H9 (cell line): ENCODE data around the gene SCD5. TPM values are rescaled to one million over a fixed set of nuclear protein-coding genes. Genes with fewer than 3 reads are reported as not detected.

Source experiments
- DNase-seq: peaks from one replicate; pipeline ENCODE4 v3.0.0-alpha.2; 2017
- H2AFZ ChIP-seq: one replicate; pipeline ENCODE4 v1.6.1; 2013; ENCODE audit warnings: mild to moderate bottlenecking, low read length, control low read depth, moderate library complexity
- H2AK5ac ChIP-seq: 2 replicates; pipeline ENCODE4 v1.6.1; 2013; ENCODE audit warnings: low read length, control low read depth, mixed read lengths; ENCODE audit not compliant: insufficient read length
- H2BK120ac ChIP-seq: one replicate; pipeline ENCODE4 v1.6.1; 2013; ENCODE audit warnings: low read depth, mild to moderate bottlenecking, low read length, control low read depth, inconsistent platforms; ENCODE audit not compliant: poor library complexity, severe bottlenecking
- H2BK12ac ChIP-seq: 2 replicates; pipeline ENCODE4 v1.6.1; 2013; ENCODE audit warnings: low read length, control low read depth, mixed read lengths, low read depth; ENCODE audit not compliant: insufficient read length
- H2BK15ac ChIP-seq: 2 replicates; pipeline ENCODE4 v1.6.1; 2013; ENCODE audit warnings: low read depth, low read length, control low read depth
- H2BK20ac ChIP-seq: one replicate; pipeline ENCODE4 v1.6.1; 2013; ENCODE audit warnings: low read depth, mild to moderate bottlenecking, low read length, control low read depth, inconsistent platforms; ENCODE audit not compliant: poor library complexity, severe bottlenecking
- H2BK5ac ChIP-seq: 2 replicates; pipeline ENCODE4 v1.6.1; 2013; ENCODE audit warnings: low read length, control low read depth, mixed read lengths; ENCODE audit not compliant: insufficient read length
- H3K14ac ChIP-seq: 2 replicates; pipeline ENCODE4 v1.6.1; 2013; ENCODE audit warnings: low read length, control low read depth; ENCODE audit not compliant: insufficient read depth
- H3K18ac ChIP-seq: 2 replicates; pipeline ENCODE4 v1.6.1; 2013; ENCODE audit warnings: low read depth, mild to moderate bottlenecking, mixed read lengths, low read length, control low read depth; ENCODE audit not compliant: insufficient read length
- H3K23ac ChIP-seq: 2 replicates; pipeline ENCODE4 v1.6.1; 2013; ENCODE audit warnings: low read length, control low read depth, mixed read lengths, low read depth; ENCODE audit not compliant: insufficient read length
- H3K23me2 ChIP-seq: 2 replicates; pipeline ENCODE4 v1.6.1; 2013; ENCODE audit warnings: low read depth, mild to moderate bottlenecking, mixed read lengths, low read length, control low read depth; ENCODE audit not compliant: insufficient read length, poor library complexity, severe bottlenecking
- H3K27ac ChIP-seq: 2 replicates; pipeline ENCODE4 v1.5.1; 2013; ENCODE audit warnings: low read length, control low read depth, mixed read lengths, low read depth; ENCODE audit not compliant: insufficient read length
- H3K27me3 ChIP-seq: 2 replicates; pipeline ENCODE4 v1.6.1; 2013; ENCODE audit warnings: low read length, control low read depth, inconsistent platforms; ENCODE audit not compliant: insufficient read depth
- H3K4ac ChIP-seq: 2 replicates; pipeline ENCODE4 v1.6.1; 2013; ENCODE audit warnings: low read depth, mild to moderate bottlenecking, control low read depth, inconsistent platforms, low read length, moderate library complexity
- H3K4me1 ChIP-seq: 2 replicates; pipeline ENCODE4 v1.6.1; 2013; ENCODE audit warnings: low read length, control low read depth, inconsistent platforms; ENCODE audit not compliant: insufficient read depth
- H3K4me2 ChIP-seq: 2 replicates; pipeline ENCODE4 v1.6.1; 2013; ENCODE audit warnings: low read length, control low read depth, mixed read lengths; ENCODE audit not compliant: insufficient read length, insufficient read depth
- H3K56ac ChIP-seq: 2 replicates; pipeline ENCODE4 v1.6.1; 2013; ENCODE audit warnings: low read depth, mild to moderate bottlenecking, mixed read lengths, low read length, control low read depth; ENCODE audit not compliant: insufficient read length
- H3K79me1 ChIP-seq: 2 replicates; pipeline ENCODE4 v1.6.1; 2013; ENCODE audit warnings: low read depth, mild to moderate bottlenecking, moderate library complexity, low read length, control low read depth, inconsistent platforms; ENCODE audit not compliant: insufficient read depth, poor library complexity, severe bottlenecking
- H3K79me2 ChIP-seq: 2 replicates; pipeline ENCODE4 v1.6.1; 2013; ENCODE audit warnings: low read length, control low read depth, inconsistent platforms; ENCODE audit not compliant: insufficient read depth
- H3K9ac ChIP-seq: 2 replicates; pipeline ENCODE4 v1.6.1; 2013; ENCODE audit warnings: low read length, control low read depth, mixed read lengths; ENCODE audit not compliant: insufficient read length; ENCODE audit errors: extremely low read depth
- H3K9me3 ChIP-seq: one replicate; pipeline ENCODE4 v1.6.1; 2013; ENCODE audit warnings: low read depth, low read length, inconsistent platforms; ENCODE audit not compliant: control insufficient read depth
- H3T11ph ChIP-seq: one replicate; pipeline ENCODE4 v1.6.1; 2013; ENCODE audit warnings: mild to moderate bottlenecking, low read length, control low read depth, inconsistent platforms
- H4K20me1 ChIP-seq: one replicate; pipeline ENCODE4 v1.6.1; 2013; ENCODE audit not compliant: control insufficient read depth, insufficient read length, insufficient read depth
- H4K5ac ChIP-seq: 2 replicates; pipeline ENCODE4 v1.6.1; 2013; ENCODE audit warnings: low read depth, mild to moderate bottlenecking, mixed read lengths, low read length, control low read depth; ENCODE audit not compliant: insufficient read length
- H4K8ac ChIP-seq: replicated peaks from 2 replicates; pipeline ENCODE4 v1.6.1; 2013; ENCODE audit warnings: low read length, control low read depth, mixed read lengths, low read depth; ENCODE audit not compliant: insufficient read length
- H4K91ac ChIP-seq: 2 replicates; pipeline ENCODE4 v1.6.1; 2013; ENCODE audit warnings: low read depth, mild to moderate bottlenecking, moderate library complexity, mixed read lengths, low read length, control low read depth; ENCODE audit not compliant: insufficient read length
- H3K27ac Mint-ChIP-seq, 3 experiments: 2 replicates in 2 of 3; 3 replicates in 1 of 3; pipeline ENCODE4 v1.8.0; 2020 to 2021; ENCODE audit warnings: mixed read lengths in 3 of 3, mild to moderate bottlenecking in 1 of 3, moderate library complexity in 1 of 3
- H3K27me3 Mint-ChIP-seq: 2 replicates; pipeline ENCODE4 v1.8.0; 2021; ENCODE audit warnings: low read depth, mild to moderate bottlenecking, moderate library complexity, mixed read lengths
- H3K36me3 Mint-ChIP-seq, 3 experiments: 2 replicates in 2 of 3; 3 replicates in 1 of 3; pipeline ENCODE4 v1.8.0; 2020 to 2021; ENCODE audit warnings: low read depth in 3 of 3, mixed read lengths in 3 of 3; ENCODE audit not compliant: insufficient read depth in 1 of 3
- H3K4me1 Mint-ChIP-seq, 2 experiments: 2 replicates each; pipeline ENCODE4 v1.8.0; 2020; ENCODE audit warnings: mixed read lengths in 2 of 2
- H3K4me3 Mint-ChIP-seq, 2 experiments: 2 replicates in 1 of 2; 3 replicates in 1 of 2; pipeline ENCODE4 v1.8.0; 2020 to 2021; ENCODE audit warnings: mild to moderate bottlenecking in 2 of 2, mixed read lengths in 2 of 2, moderate library complexity in 1 of 2
- H3K9me3 Mint-ChIP-seq, 2 experiments: 2 replicates in 1 of 2; 3 replicates in 1 of 2; pipeline ENCODE4 v1.8.0; 2020; ENCODE audit warnings: mild to moderate bottlenecking in 2 of 2, mixed read lengths in 2 of 2, moderate library complexity in 1 of 2
- CTCF ChIP-seq: fragments of 200-600 bp; sonication (generic); conservative IDR thresholded peaks from 3 replicates; pipeline ENCODE4 v1.8.0; 2021; ENCODE audit warnings: antibody characterized with exemption, mild to moderate bottlenecking
- WGBS: extraction: QIAGEN DNeasy Blood & Tissue Kit; methylation state at CpG from one replicate; pipeline ENCODE4 v1.1.7; 2013; ENCODE audit warnings: missing lambda C conversion rate, low lambda C conversion rate, mixed read lengths; ENCODE audit not compliant: insufficient read length; ENCODE audit errors: extremely low coverage; 5-methylcytosine and 5-hydroxymethylcytosine counted together
- total RNA-seq: library from RNA; stranded (reverse); gene quantifications from 2 replicates; pipeline ENCODE4 v1.2.1, GENCODE V29; 2021

The SCD5 gene
- total RNA-seq, 1 experiment from 2014 or later = 0.68 TPM

DNA sequence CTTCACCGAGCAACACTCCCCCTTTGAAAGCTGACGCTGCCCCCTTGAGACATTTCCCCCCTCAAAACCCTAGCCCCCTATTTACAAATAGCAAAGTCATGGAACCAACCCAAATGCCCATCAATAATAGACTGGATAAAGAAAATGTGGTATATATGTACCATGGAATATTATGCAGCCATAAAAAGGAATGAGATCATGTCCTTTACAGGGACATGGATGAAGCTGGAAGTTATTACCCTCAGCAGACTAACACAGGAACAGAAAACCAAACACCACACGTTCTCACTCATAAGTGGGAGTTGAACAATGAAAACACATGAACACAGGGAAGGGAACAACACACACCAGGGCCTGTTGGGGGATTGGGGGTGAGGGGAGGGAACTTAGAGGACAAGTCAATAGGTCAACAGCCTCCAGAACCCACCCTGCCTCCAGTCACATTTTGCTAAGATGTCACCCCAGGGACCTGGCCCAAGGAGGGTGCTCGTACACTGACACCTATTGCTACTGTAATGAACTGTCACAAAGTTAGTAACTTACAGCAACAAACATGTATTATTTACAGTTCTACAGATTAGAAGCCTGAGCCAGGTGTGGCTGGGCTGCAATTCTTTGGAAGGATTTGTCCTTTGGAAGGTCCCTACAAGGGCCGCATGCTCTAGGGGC lies 20.6 kb downstream of the SCD5 start:
- Mint-ChIP-seq H3K36me3 (no peaks in the 10 kb centered on the region), H3K27me3 (peaks cover 70% of the 10 kb centered on the region), H3K4me1 (peaks cover 25 to 28% of the 10 kb centered on the region in 2 experiments), H3K27ac (no peak overlapping the region), H3K4me3 (no peak overlapping the region), H3K9me3 (peaks cover 0 to 1% of the 10 kb centered on the region in 2 experiments; a peak in 1 of 5 replicates)
- no peak overlapping the region for H2BK120ac ChIP-seq
- H3K9ac ChIP-seq = no peak overlapping the region
- H3K4me2 ChIP-seq = no peak overlapping the region
- H2BK12ac ChIP-seq = no peak overlapping the region
- TF ChIP-seq CTCF = no peak
- H3K27ac ChIP-seq = no peak overlapping the region
- no peak overlapping the region for H2BK15ac ChIP-seq
- H3K14ac ChIP-seq = no peak overlapping the region
- H2AK5ac ChIP-seq = no peak overlapping the region
- no peak overlapping the region for H2BK20ac ChIP-seq
- no peak overlapping the region for H4K91ac ChIP-seq
- WGBS = no CpG with 5 or more reads among the region's 5 CpGs
- H3K27me3 ChIP-seq = peaks cover 14% of the 10 kb centered on the region; the same call in 1 of the 2 replicates
- H4K8ac ChIP-seq = no peak overlapping the region
- no peaks in the 10 kb centered on the region for H3K9me3 ChIP-seq
- H3K4ac ChIP-seq = no peak overlapping the region
- no peak overlapping the region for H2AFZ ChIP-seq
- no peaks in the 10 kb centered on the region for H3K79me1 ChIP-seq
- H3T11ph ChIP-seq = no peak overlapping the region
- no peaks in the 10 kb centered on the region for H4K20me1 ChIP-seq
- H3K23ac ChIP-seq = no peak overlapping the region
- no peaks in the 10 kb centered on the region for H3K23me2 ChIP-seq
- no peak overlapping the region for H2BK5ac ChIP-seq
- H4K5ac ChIP-seq = no peak overlapping the region
- no peaks in the 10 kb centered on the region for H3K79me2 ChIP-seq
- no peaks in the 10 kb centered on the region for H3K4me1 ChIP-seq
- H3K56ac ChIP-seq = no peak overlapping the region
- peak; percentile 10 for DNase-seq
- no peak overlapping the region for H3K18ac ChIP-seq
